MM.1S (cell line): ENCODE measurements around the gene TMEM121B.

ENCODE experiments used
- DNase-seq: peaks from one replicate; pipeline ENCODE4 v3.0.0-alpha.2; 2015
- H2AFZ ChIP-seq: fragments of 300-600 bp; sonication (generic); 2 replicates; pipeline ENCODE4 v1.6.0; 2016; ENCODE audit warnings: antibody characterized with exemption, low read length
- H3F3A ChIP-seq: fragments of 300-600 bp; sonication (generic); 2 replicates; pipeline ENCODE4 v1.6.1; 2016; ENCODE audit warnings: mild to moderate bottlenecking, antibody characterized with exemption, low read length, moderate library complexity, mixed read lengths; ENCODE audit not compliant: insufficient read depth
- H3K27ac ChIP-seq: fragments of 300-600 bp; sonication (generic); 2 replicates; pipeline ENCODE4 v1.5.1; 2016; ENCODE audit warnings: mild to moderate bottlenecking, low read length
- H3K27me3 ChIP-seq: fragments of 300-600 bp; sonication (generic); replicated peaks from 2 replicates; pipeline ENCODE4 v1.6.0; 2016; ENCODE audit warnings: low read length; ENCODE audit not compliant: insufficient read depth
- H3K36me3 ChIP-seq: fragments of 300-600 bp; sonication (generic); replicated peaks from 2 replicates; pipeline ENCODE4 v1.6.1; 2016; ENCODE audit warnings: mild to moderate bottlenecking, low read length, mixed read lengths; ENCODE audit not compliant: insufficient read depth
- H3K4me1 ChIP-seq: fragments of 300-600 bp; sonication (generic); 2 replicates; pipeline ENCODE4 v1.6.1; 2016; ENCODE audit warnings: low read length, mixed read lengths
- H3K4me2 ChIP-seq: fragments of 300-600 bp; sonication (generic); 2 replicates; pipeline ENCODE4 v1.6.0; 2016; ENCODE audit warnings: low read depth, low read length
- H3K4me3 ChIP-seq: fragments of 300-600 bp; sonication (generic); 2 replicates; pipeline ENCODE4 v1.5.1; 2016; ENCODE audit warnings: low read length, mixed read lengths
- H3K79me2 ChIP-seq: fragments of 300-600 bp; sonication (generic); 2 replicates; pipeline ENCODE4 v1.6.1; 2016; ENCODE audit warnings: mixed run types, low read length, mixed read lengths
- H3K9ac ChIP-seq: fragments of 300-600 bp; sonication (generic); 2 replicates; pipeline ENCODE4 v1.6.1; 2016; ENCODE audit warnings: low read length, mixed read lengths
- H3K9me2 ChIP-seq: fragments of 300-600 bp; sonication (generic); replicated peaks from 2 replicates; pipeline ENCODE4 v1.6.1; 2016; ENCODE audit warnings: mild to moderate bottlenecking, low read length, mixed read lengths; ENCODE audit not compliant: insufficient read depth
- H3K9me3 ChIP-seq: fragments of 300-600 bp; sonication (generic); replicated peaks from 2 replicates; pipeline ENCODE4 v1.6.1; 2016; ENCODE audit warnings: mild to moderate bottlenecking, low read length, mixed read lengths; ENCODE audit not compliant: insufficient read depth
- H4K20me1 ChIP-seq: fragments of 300-600 bp; sonication (generic); 2 replicates; pipeline ENCODE4 v1.6.1; 2016; ENCODE audit warnings: mild to moderate bottlenecking, low read length, moderate library complexity, mixed read lengths; ENCODE audit not compliant: insufficient read depth
- CTCF ChIP-seq: fragments of 300-600 bp; sonication (generic); IDR thresholded peaks from 2 replicates; pipeline ENCODE4 v1.5.1; 2016; ENCODE audit warnings: antibody characterized with exemption, low read length, mixed read lengths
- EZH2 ChIP-seq: fragments of 300-600 bp; sonication (generic); optimal IDR thresholded peaks from 2 replicates; pipeline ENCODE3; 2017; ENCODE audit warnings: low read depth, mild to moderate bottlenecking, antibody characterized with exemption, low read length, mixed read lengths
- EZH2phosphoT487 ChIP-seq: fragments of 300-600 bp; sonication (generic); IDR thresholded peaks from 2 replicates; pipeline ENCODE4 v1.6.1; 2018; ENCODE audit warnings: antibody characterized with exemption, low read length

The TMEM121B gene

GRCh38 chr22:17119481-17120202 is 1.5 kb downstream of the TMEM121B start:
- H3F3A ChIP-seq, result no peaks in the 10 kb centered on the region
- no peak overlapping the region for H3K9ac ChIP-seq

GRCh38 chr22:17118342-17118741 is 2.8 kb downstream of the TMEM121B start:
- peaks cover 12% of the 10 kb centered on the region for H3K27me3 ChIP-seq
- H3K27ac ChIP-seq, result no peak overlapping the region
- no peaks in the 10 kb centered on the region for H3F3A ChIP-seq
- no peak overlapping the region for H3K4me2 ChIP-seq
- no peaks in the 10 kb centered on the region for H4K20me1 ChIP-seq
- no peaks in the 10 kb centered on the region for H3K9me2 ChIP-seq
- no peaks in the 10 kb centered on the region for H3K79me2 ChIP-seq
- H2AFZ ChIP-seq, result no peak overlapping the region
- no peak for DNase-seq
- H3K9me3 ChIP-seq, result no peaks in the 10 kb centered on the region
- H3K36me3 ChIP-seq, result no peaks in the 10 kb centered on the region
- H3K4me1 ChIP-seq, result peaks cover 16% of the 10 kb centered on the region
- TF ChIP-seq CTCF (no peak), EZH2phosphoT487 (no peak), EZH2 (no peak)
- H3K9ac ChIP-seq, result no peak overlapping the region
- H3K4me3 ChIP-seq, result no peak overlapping the region

More at GRCh38 chr22:17119481-17120202, 1.5 kb downstream of the TMEM121B start:
- no peak overlapping the region for H3K4me2 ChIP-seq
- H3K4me3 ChIP-seq, result no peak overlapping the region
- no peak overlapping the region for H2AFZ ChIP-seq
- H3K9me3 ChIP-seq, result no peaks in the 10 kb centered on the region
- no peaks in the 10 kb centered on the region for H3K79me2 ChIP-seq
- H4K20me1 ChIP-seq, result no peaks in the 10 kb centered on the region
- H3K9me2 ChIP-seq, result no peaks in the 10 kb centered on the region
- H3K27ac ChIP-seq, result no peak overlapping the region
- peaks cover 12% of the 10 kb centered on the region for H3K27me3 ChIP-seq
- DNase-seq, result no peak
- no peak for TF ChIP-seq EZH2
- no peak for TF ChIP-seq EZH2phosphoT487
- peak; percentile 27 for TF ChIP-seq CTCF
- peaks cover 16% of the 10 kb centered on the region for H3K4me1 ChIP-seq
- H3K36me3 ChIP-seq, result no peaks in the 10 kb centered on the region

GRCh38 chr22:17117890-17118289 is 3.3 kb downstream of the TMEM121B start:
- H3K79me2 ChIP-seq, result no peaks in the 10 kb centered on the region
- H3K4me1 ChIP-seq, result peaks cover 16% of the 10 kb centered on the region
- H3K9ac ChIP-seq, result no peak overlapping the region
- no peak for DNase-seq
- no peaks in the 10 kb centered on the region for H3F3A ChIP-seq
- H3K27ac ChIP-seq, result no peak overlapping the region
- H3K27me3 ChIP-seq, result peaks cover 12% of the 10 kb centered on the region
- no peaks in the 10 kb centered on the region for H3K36me3 ChIP-seq
- H4K20me1 ChIP-seq, result no peaks in the 10 kb centered on the region
- H3K9me2 ChIP-seq, result no peaks in the 10 kb centered on the region
- TF ChIP-seq CTCF, result no peak
- TF ChIP-seq EZH2, result no peak
- no peak for TF ChIP-seq EZH2phosphoT487
- H3K4me3 ChIP-seq, result no peak overlapping the region
- no peak overlapping the region for H2AFZ ChIP-seq
- H3K9me3 ChIP-seq, result no peaks in the 10 kb centered on the region
- H3K4me2 ChIP-seq, result no peak overlapping the region
